ENCODE data around the gene TRAPPC2L. TPM values are rescaled to one million over a fixed set of nuclear protein-coding genes. Genes with fewer than 3 reads are reported as not detected.
A peak's percentile ranks its signal among the peaks of the same experiment; 100 is the strongest.

The TRAPPC2L gene
- total RNA-seq, 1 experiment from 2014 or later = 101 TPM

DNA sequence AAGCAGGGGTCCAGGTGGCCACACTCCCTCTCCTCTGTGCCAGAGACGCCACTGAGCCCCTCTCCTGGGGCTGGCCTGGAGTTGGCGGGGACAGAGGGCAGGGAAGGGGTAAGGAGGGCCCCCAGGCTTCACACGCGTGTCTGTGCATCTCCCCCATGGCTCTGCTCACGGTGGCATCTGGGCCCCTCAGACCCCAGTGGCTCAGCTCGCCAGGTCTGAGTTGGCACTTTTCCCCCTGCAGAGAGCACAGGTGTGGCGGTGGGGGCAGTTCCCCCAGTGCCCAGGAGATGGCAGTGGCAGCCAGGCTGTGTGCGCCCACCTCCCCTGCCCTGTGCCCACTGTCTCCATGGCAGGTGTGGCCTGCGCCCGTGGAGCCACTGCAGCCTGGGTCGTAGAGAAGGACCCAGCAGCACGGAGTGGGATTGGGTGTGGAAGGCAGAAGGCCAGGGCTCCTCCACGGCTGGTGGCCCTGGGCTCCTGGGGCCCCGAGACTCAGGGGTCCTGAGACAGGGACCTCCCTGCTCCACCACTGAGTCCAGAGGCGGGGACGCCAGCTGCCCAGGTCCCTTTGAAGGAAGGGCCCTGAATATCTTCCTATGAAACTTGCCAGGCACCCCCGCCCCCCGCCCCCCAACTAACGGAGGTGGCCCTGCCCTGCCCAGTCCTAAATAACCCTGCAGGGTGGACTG is 40.9 kb upstream of the TRAPPC2L start:
- intact Hi-C loops (cut with micrococcal nuclease; ENCODE audit: unreplicated experiment) = loop anchor here (1.0 kb wide), 1 partner anchor 400 kb away; no protein-coding TSS in a partner anchor
- Histone ChIP-seq H3K36me3 (ENCODE audit: low read depth) (no peaks in the 10 kb centered on the region), H3K4me3 (no peak overlapping the region), H3K27ac (no peak overlapping the region), H3K4me1 (replicated peaks; ENCODE audit: insufficient read depth) (no peaks in the 10 kb centered on the region), H3K9me3 (ENCODE audit: insufficient read depth, low read depth) (no peaks in the 10 kb centered on the region), H3F3A (ENCODE audit: insufficient read depth, low read depth) (peaks cover 25% of the 10 kb centered on the region), H3K79me2 (ENCODE audit: low read depth) (peaks cover 6% of the 10 kb centered on the region), H3K9me2 (ENCODE audit: insufficient read depth) (no peaks in the 10 kb centered on the region), H2AFZ (no peak overlapping the region), H4K20me1 (ENCODE audit: insufficient read depth) (no peaks in the 10 kb centered on the region), H3K4me2 (no peak overlapping the region), H3K27me3 (ENCODE audit: insufficient read depth, low read depth) (no peaks in the 10 kb centered on the region)
- DNase-seq = peak in 1 of 2 experiments; percentile 63
- ChIA-PET CTCF (no interaction called here), POLR2A (ENCODE audit: unreplicated experiment) (no interaction called here)
- TF ChIP-seq, protein P1, sequence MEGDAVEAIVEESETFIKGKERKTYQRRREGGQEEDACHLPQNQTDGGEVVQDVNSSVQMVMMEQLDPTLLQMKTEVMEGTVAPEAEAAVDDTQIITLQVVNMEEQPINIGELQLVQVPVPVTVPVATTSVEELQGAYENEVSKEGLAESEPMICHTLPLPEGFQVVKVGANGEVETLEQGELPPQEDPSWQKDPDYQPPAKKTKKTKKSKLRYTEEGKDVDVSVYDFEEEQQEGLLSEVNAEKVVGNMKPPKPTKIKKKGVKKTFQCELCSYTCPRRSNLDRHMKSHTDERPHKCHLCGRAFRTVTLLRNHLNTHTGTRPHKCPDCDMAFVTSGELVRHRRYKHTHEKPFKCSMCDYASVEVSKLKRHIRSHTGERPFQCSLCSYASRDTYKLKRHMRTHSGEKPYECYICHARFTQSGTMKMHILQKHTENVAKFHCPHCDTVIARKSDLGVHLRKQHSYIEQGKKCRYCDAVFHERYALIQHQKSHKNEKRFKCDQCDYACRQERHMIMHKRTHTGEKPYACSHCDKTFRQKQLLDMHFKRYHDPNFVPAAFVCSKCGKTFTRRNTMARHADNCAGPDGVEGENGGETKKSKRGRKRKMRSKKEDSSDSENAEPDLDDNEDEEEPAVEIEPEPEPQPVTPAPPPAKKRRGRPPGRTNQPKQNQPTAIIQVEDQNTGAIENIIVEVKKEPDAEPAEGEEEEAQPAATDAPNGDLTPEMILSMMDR (conservative IDR thresholded peaks at IDR 0.05) = peak; percentile 85
- no peak for TF ChIP-seq EZH2 (IDR thresholded peaks at IDR 0.05; ENCODE audit: low read depth)
- BruUV-seq (replicated peaks) = no TSS peak

DNA sequence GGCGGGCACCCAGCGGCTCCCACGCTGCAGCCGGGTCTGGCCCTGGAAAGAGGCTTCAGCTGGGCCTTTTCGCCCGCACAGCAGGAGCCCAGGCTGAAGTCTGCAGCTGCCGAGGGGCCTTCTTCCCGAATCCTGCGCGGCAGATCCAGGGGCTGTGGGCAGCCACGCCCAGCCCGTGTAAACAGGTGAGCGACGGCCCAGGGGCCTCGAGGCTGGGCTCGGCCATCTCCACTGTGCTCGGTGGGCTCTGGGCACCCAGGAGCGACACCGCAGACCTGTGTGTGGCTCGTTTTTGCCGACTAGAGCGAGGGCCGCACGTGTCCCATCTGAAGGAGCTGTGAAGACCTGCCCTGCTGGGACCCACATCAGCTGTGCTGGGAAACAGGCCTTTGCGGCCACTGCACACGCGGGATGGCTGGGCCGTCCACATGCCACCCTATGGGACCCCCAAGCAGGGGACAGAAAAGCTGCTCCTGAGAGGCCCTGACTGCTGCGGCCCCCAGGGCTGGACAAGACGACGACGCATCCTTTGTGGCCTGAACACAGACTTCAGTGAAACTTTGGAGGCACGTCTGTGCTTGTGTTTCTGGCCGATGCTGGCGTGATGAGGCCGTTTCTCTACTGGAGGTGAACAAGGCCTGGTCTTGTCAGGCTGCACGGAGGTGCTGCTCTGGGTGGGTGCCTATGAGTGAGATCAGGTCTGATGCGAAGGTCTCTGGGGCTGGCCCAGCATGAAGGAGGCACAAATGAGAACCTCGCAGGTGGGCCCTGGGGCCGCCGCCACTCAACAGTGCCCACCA is 40.0 kb upstream of the TRAPPC2L start:
- no peaks in the 10 kb centered on the region for H3K79me2 ChIP-seq (ENCODE audit: low read depth)
- POLR2A ChIA-PET (ENCODE audit: unreplicated experiment) = no interaction called here

More for the DNA sequence above, 40.0 kb upstream of the TRAPPC2L start:
- no peak overlapping the region for H2AFZ ChIP-seq
- H4K20me1 ChIP-seq (ENCODE audit: insufficient read depth) = no peaks in the 10 kb centered on the region
- no peak overlapping the region for H3K4me2 ChIP-seq
- no peaks in the 10 kb centered on the region for H3K9me2 ChIP-seq (ENCODE audit: insufficient read depth)
- no peak overlapping the region for H3K4me3 ChIP-seq
- CTCF ChIA-PET = no interaction called here
- H3K9me3 ChIP-seq (ENCODE audit: insufficient read depth, low read depth) = no peaks in the 10 kb centered on the region
- no TSS peak for BruUV-seq (replicated peaks)
- no peaks in the 10 kb centered on the region for H3K36me3 ChIP-seq (ENCODE audit: low read depth)
- TF ChIP-seq, protein P1 (conservative IDR thresholded peaks at IDR 0.05) = no peak
- no peak for TF ChIP-seq EZH2 (IDR thresholded peaks at IDR 0.05; ENCODE audit: low read depth)
- H3F3A ChIP-seq (ENCODE audit: insufficient read depth, low read depth) = peaks cover 24% of the 10 kb centered on the region
- H3K27me3 ChIP-seq (ENCODE audit: insufficient read depth, low read depth) = no peaks in the 10 kb centered on the region
- no peaks in the 10 kb centered on the region for H3K4me1 ChIP-seq (replicated peaks; ENCODE audit: insufficient read depth)
- no peak for DNase-seq
- no peak overlapping the region for H3K27ac ChIP-seq
- intact Hi-C loops (cut with micrococcal nuclease; ENCODE audit: unreplicated experiment) = loop anchor here (1.0 kb wide), 1 partner anchor 399 kb away; no protein-coding TSS in a partner anchor
